IMR-90 (cell line): ENCODE data around the gene IFNA8.

ENCODE experiments used
- BHLHE40 ChIP-seq: fragments of 150-350 bp; IDR thresholded peaks from 2 replicates; pipeline ENCODE4 v1.6.1; 2016; ENCODE audit warnings: mild to moderate bottlenecking, low read depth, low read length
- CEBPB ChIP-seq: IDR thresholded peaks from 2 replicates; pipeline ENCODE4 v1.6.1; 2012; ENCODE audit warnings: low read depth, low read length, improper control_type of control experiment
- CTCF ChIP-seq: conservative IDR thresholded peaks from 2 replicates; pipeline ENCODE4 v1.5.1; 2012; ENCODE audit warnings: mild to moderate bottlenecking, low read depth, low read length, improper control_type of control experiment
- MAZ ChIP-seq: IDR thresholded peaks from 2 replicates; pipeline ENCODE4 v1.6.1; 2012; ENCODE audit warnings: low read depth, mild to moderate bottlenecking, low read length, improper control_type of control experiment, moderate library complexity, borderline replicate concordance
- POLR2A ChIP-seq: IDR thresholded peaks from 2 replicates; pipeline ENCODE4 v1.6.1; 2012; ENCODE audit warnings: mild to moderate bottlenecking, low read depth, low read length
- RFX5 ChIP-seq: IDR thresholded peaks from 2 replicates; pipeline ENCODE4 v1.8.0; 2012; ENCODE audit warnings: low read depth, mild to moderate bottlenecking, low read length, moderate library complexity
- SMC3 ChIP-seq: fragments of 150-350 bp; IDR thresholded peaks from 2 replicates; pipeline ENCODE4 v1.6.1; 2016; ENCODE audit warnings: low read depth, mild to moderate bottlenecking, antibody characterized with exemption, low read length, moderate library complexity
- USF2 ChIP-seq: fragments of 150-350 bp; IDR thresholded peaks from 2 replicates; pipeline ENCODE4 v1.6.1; 2017; ENCODE audit warnings: mild to moderate bottlenecking, antibody characterized with exemption, low read length, low read depth

GRCh38 chr9:21395778-21396717 is 12.9 kb upstream of the IFNA8 start:
- TF ChIP-seq USF2 (no peak), RFX5 (no peak), MAZ (no peak), POLR2A (no peak), CTCF (peak; percentile 61), SMC3 (peak; percentile 30; the same call in 1 of the 2 replicates), CEBPB (no peak), BHLHE40 (peak; percentile 53; the same call in 1 of the 2 replicates)
